GM13977 (cell line): ENCODE measurements around the gene PAFAH2.

Source experiments
- DNase-seq: peaks from one replicate; pipeline ENCODE4 v3.0.0; 2012; ENCODE audit warnings: low spot score
- in situ Hi-C: fragments of 300-500 bp; cut with MboI; formaldehyde crosslinking; loops from one replicate; pipeline ENCODE4 v1.12.0; 2022; ENCODE audit warnings: low sequenced_read_pairs, low pct_unique_long_range_greater_than_20kb, mixed read lengths, inconsistent platforms; ENCODE audit not compliant: unreplicated experiment
- TF ChIP-seq, protein P1 (sequence below): IDR thresholded peaks from 2 replicates; pipeline ENCODE4 v1.5.1; 2012; ENCODE audit warnings: mild to moderate bottlenecking, control low read depth; ENCODE audit not compliant: insufficient read depth; ENCODE audit errors: extremely low read depth, missing control alignments

PAFAH2 gene

GRCh38 chr1:25973610-25974321 is 24.1 kb downstream of the PAFAH2 start:
- TF ChIP-seq, protein P1, sequence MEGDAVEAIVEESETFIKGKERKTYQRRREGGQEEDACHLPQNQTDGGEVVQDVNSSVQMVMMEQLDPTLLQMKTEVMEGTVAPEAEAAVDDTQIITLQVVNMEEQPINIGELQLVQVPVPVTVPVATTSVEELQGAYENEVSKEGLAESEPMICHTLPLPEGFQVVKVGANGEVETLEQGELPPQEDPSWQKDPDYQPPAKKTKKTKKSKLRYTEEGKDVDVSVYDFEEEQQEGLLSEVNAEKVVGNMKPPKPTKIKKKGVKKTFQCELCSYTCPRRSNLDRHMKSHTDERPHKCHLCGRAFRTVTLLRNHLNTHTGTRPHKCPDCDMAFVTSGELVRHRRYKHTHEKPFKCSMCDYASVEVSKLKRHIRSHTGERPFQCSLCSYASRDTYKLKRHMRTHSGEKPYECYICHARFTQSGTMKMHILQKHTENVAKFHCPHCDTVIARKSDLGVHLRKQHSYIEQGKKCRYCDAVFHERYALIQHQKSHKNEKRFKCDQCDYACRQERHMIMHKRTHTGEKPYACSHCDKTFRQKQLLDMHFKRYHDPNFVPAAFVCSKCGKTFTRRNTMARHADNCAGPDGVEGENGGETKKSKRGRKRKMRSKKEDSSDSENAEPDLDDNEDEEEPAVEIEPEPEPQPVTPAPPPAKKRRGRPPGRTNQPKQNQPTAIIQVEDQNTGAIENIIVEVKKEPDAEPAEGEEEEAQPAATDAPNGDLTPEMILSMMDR: no peak
- in situ Hi-C loops: no loop called here
- no peak for DNase-seq

DNA sequence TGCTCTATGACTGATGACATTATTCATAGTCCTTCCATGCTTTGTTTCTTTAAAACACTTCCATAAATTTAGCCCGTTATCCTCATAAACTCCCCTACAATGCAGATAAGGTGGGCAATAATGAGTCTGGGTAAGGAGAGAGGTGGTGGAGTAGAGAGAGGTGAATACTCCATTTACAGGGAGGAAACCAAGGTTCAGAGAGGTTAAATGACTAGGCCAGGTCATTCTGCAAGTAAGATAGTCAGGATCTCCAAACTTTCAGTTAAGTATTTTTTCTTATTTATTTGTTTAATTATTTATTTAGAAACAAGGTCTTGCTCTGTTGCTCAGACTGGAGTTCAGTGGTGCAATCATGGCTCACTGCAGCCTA is 26.1 kb downstream of the PAFAH2 start:
- TF ChIP-seq, protein P1: no peak
- in situ Hi-C loops: no loop called here
- DNase-seq: no peak

GRCh38 chr1:25971066-25971810 is 26.6 kb downstream of the PAFAH2 start:
- TF ChIP-seq, protein P1: no peak
- in situ Hi-C loops: no loop called here
- DNase-seq: peak; percentile 63

GRCh38 chr1:25967308-25967707 is 30.6 kb downstream of the PAFAH2 start:
- in situ Hi-C loops: no loop called here
- TF ChIP-seq, protein P1: no peak
- DNase-seq: no peak

GRCh38 chr1:25959611-25960010 is 38.3 kb downstream of the PAFAH2 start:
- in situ Hi-C loops: no loop called here
- TF ChIP-seq, protein P1: no peak
- DNase-seq: no peak

GRCh38 chr1:25958465-25958864 is 39.4 kb downstream of the PAFAH2 start:
- in situ Hi-C loops: no loop called here
- TF ChIP-seq, protein P1: no peak
- DNase-seq: no peak
